HepG2 (cell line): ENCODE data around the gene HSPB7. TPM values are rescaled to one million over a fixed set of nuclear protein-coding genes. Genes with fewer than 3 reads are reported as not detected.
A peak's percentile ranks its signal among the peaks of the same experiment; 100 is the strongest.

Experiments used
- ARID3A ChIP-seq: IDR thresholded peaks from 2 replicates; pipeline ENCODE4 v1.6.1; 2012; ENCODE audit warnings: low read depth, low read length, improper control_type of control experiment
- ZBTB40 ChIP-seq, 2 experiments: fragments of 450-650 bp in 1 of 2; sonication (generic) in 1 of 2; formaldehyde crosslinking in 1 of 2; IDR thresholded peaks; 2 replicates each; pipeline versions ENCODE4 v1.6.1 to v1.8.0; 2016 to 2022; ENCODE audit warnings: antibody characterized with exemption in 1 of 2, mild to moderate bottlenecking in 1 of 2, missing genetic modification reagents in 1 of 2
- polyA plus RNA-seq, 8 experiments: library from polyadenylated mRNA; depleted of rRNA in 3 of 8; stranded (reverse) in 7 of 8; unstranded in 1 of 8; fragments of >200 nt; fragmentation: Illumina TruSeq in 4 of 8; extraction: Trizol in 4 of 8; gene quantifications; 2 replicates each; pipeline versions ENCODE4 v1.2.1 to v1.2.3, GENCODE V29; 2011 to 2016; ENCODE audit warnings: low read depth in 4 of 8, missing spikeins in 1 of 8, mixed read lengths in 1 of 8; ENCODE audit not compliant: insufficient read depth in 1 of 8
- total RNA-seq, 5 experiments: library from RNA; depleted of rRNA; stranded (reverse); fragments of >200 nt; fragmentation: Illumina TruSeq; extraction: Trizol; gene quantifications; 2 replicates each; pipeline ENCODE4 v1.2.3, GENCODE V29; 2016; ENCODE audit warnings: low read depth in 1 of 5

HSPB7 gene
- total and polyA plus RNA-seq, 2 of the 13 experiments (the other 11 are each of a cell fraction or from before 2014, with no cell fraction given), result 0.20 TPM; not detected in 1

GRCh38 chr1:15985611-15986297 lies 32.1 kb downstream of the HSPB7 start (continued):
- TF ChIP-seq ZBTB40 (IDR thresholded peaks at IDR 0.05) (peak; percentile 78), ZBTB40 (CRISPR knock-in tag; IDR thresholded peaks at IDR 0.05) (no peak), ARID3A (peak; percentile 42; the same call in 1 of the 2 replicates)
